Progenitor cell of endocrine pancreas (in vitro differentiated cells): ENCODE results near the gene FXYD6. TPM values are rescaled to one million over a fixed set of nuclear protein-coding genes. Genes with fewer than 3 reads are reported as not detected.

Source experiments
- DNase-seq: peaks from one replicate; pipeline ENCODE4 v3.0.0; 2021; ENCODE audit warnings: low spot score; ENCODE audit not compliant: unreplicated experiment
- H3K27ac Mint-ChIP-seq: 2 replicates; pipeline ENCODE4 v1.8.0; 2021; ENCODE audit warnings: mild to moderate bottlenecking, moderate library complexity, mixed read lengths
- H3K27me3 Mint-ChIP-seq: 2 replicates; pipeline ENCODE4 v1.8.0; 2021; ENCODE audit warnings: mixed read lengths
- H3K36me3 Mint-ChIP-seq: 2 replicates; pipeline ENCODE4 v1.8.0; 2022; ENCODE audit warnings: mixed read lengths; ENCODE audit not compliant: insufficient read depth
- H3K4me1 Mint-ChIP-seq: 2 replicates; pipeline ENCODE4 v1.8.0; 2021; ENCODE audit warnings: low read depth, mixed read lengths
- H3K4me3 Mint-ChIP-seq: 2 replicates; pipeline ENCODE4 v1.8.0; 2021; ENCODE audit warnings: low read depth, mild to moderate bottlenecking, moderate library complexity, mixed read lengths
- H3K9me3 Mint-ChIP-seq: 2 replicates; pipeline ENCODE4 v1.8.0; 2021; ENCODE audit warnings: low read depth, mixed read lengths
- total RNA-seq: library from RNA; stranded (reverse); gene quantifications from 2 replicates; pipeline ENCODE4 v1.2.1, GENCODE V29; 2021
- TF ChIP-seq, protein P1 (sequence below): fragments of 200-600 bp; sonication (generic); IDR thresholded peaks from one replicate; pipeline ENCODE4 v1.5.0; 2021; ENCODE audit warnings: antibody characterized with exemption, mild to moderate bottlenecking; ENCODE audit not compliant: unreplicated experiment

The FXYD6 gene
- total RNA-seq, 1 donor from 2014 or later: 28.5 TPM

DNA sequence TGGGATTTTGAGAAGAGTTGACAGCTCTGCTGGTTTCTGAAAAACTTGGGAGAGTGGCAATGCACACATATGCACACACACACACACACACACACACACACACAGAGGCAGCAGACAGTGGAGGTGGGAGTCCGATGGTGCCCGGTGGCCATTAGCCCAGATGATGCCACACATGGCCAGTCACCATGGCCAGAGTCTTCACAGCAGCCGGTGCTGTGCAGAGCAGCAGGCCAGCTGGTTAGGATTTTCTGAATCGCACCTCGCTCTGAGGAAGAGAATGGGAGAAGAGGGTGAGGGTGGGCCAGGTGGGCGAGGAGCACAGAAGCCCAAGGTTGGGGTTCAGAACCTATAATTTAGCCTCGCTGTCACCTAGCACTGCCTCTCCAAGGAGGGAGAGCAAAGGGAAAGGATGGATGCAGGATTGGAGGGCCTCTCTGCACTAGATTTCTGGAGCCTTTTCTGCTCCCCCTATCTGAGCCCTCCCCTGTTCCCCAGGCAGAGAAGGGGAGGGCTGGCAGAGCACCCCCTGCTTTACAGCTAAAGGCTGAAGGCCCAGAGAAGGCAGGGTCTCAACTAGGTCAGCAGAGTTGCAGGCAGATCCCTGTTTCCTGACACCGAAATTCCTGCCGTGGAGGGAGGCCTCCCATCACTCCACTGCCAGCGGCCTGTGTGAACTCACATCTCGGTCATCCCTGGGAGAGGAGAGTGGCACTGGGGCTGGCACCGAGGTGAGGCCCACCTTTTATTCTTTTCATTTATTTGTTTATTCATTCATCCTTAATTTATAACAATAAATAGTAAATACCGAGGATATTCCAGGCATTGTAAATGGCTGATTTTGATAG, 25.8 kb upstream of the FXYD6 start:
- Mint-ChIP-seq H3K4me1 (no peaks in the 10 kb centered on the region), H3K36me3 (no peaks in the 10 kb centered on the region), H3K27ac (no peak overlapping the region), H3K27me3 (peaks cover 12% of the 10 kb centered on the region), H3K9me3 (no peaks in the 10 kb centered on the region), H3K4me3 (no peak overlapping the region)
- TF ChIP-seq, protein P1, sequence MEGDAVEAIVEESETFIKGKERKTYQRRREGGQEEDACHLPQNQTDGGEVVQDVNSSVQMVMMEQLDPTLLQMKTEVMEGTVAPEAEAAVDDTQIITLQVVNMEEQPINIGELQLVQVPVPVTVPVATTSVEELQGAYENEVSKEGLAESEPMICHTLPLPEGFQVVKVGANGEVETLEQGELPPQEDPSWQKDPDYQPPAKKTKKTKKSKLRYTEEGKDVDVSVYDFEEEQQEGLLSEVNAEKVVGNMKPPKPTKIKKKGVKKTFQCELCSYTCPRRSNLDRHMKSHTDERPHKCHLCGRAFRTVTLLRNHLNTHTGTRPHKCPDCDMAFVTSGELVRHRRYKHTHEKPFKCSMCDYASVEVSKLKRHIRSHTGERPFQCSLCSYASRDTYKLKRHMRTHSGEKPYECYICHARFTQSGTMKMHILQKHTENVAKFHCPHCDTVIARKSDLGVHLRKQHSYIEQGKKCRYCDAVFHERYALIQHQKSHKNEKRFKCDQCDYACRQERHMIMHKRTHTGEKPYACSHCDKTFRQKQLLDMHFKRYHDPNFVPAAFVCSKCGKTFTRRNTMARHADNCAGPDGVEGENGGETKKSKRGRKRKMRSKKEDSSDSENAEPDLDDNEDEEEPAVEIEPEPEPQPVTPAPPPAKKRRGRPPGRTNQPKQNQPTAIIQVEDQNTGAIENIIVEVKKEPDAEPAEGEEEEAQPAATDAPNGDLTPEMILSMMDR: no peak
- no peak for DNase-seq

DNA sequence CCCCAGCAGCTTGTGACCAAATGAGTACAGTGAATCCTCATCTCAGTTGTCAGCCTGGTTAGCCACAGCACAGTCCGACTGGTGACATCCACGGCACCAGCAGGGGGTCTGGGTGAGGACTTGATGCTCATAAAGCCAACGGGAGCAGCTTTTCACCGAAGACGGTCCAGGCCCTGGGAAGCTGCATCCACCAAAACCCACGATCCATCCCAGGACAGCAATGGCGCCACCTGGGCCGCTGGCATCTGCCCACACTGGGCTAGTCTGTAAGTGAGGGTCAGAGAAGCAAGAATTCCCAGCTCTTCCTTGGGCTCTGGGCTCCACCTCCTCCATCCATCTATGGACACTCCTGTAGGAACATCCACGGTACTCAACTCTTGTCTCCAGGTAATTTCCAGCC, 25.1 kb upstream of the FXYD6 start:
- TF ChIP-seq, protein P1: no peak
- no peaks in the 10 kb centered on the region for H3K36me3 Mint-ChIP-seq
- DNase-seq: no peak
- peaks cover 15% of the 10 kb centered on the region for H3K27me3 Mint-ChIP-seq
- no peak overlapping the region for H3K27ac Mint-ChIP-seq
- no peak overlapping the region for H3K4me3 Mint-ChIP-seq
- no peaks in the 10 kb centered on the region for H3K4me1 Mint-ChIP-seq
- no peaks in the 10 kb centered on the region for H3K9me3 Mint-ChIP-seq

DNA sequence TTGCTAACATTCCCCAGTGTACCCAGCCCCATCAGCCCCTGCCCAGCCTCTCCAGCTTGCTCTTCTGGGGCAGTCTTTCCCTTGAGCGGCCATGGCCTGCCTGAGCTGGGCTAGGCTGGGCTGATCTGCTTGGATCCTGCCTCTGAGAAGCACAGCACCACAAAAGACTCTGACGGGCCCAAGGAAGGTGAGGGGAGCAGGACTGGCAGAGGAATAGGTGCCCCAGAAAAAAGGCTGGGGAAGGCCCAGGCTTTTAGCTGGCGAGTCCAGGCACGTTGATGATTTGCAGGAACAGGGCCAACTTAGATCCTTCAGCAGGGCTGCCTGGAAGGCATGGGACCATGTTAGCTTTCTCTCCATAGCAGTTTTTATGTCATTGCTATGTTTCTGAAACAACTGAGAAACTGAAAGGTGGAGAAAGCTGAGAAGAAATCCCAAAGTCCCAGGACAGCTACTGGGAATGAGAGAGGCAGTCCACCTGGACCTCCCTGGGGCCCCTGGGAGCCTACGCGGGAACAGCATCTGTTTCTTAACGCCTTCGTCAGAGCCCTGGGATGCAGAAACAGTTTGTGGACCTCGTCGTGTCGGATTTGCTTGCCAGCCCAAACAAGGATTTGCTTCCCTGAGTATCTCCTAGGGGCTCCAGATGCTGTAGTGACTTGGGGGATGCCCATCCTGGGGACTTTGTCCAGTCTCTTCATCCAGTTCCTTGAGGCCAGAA, 24.4 kb upstream of the FXYD6 start:
- TF ChIP-seq, protein P1: no peak

DNA sequence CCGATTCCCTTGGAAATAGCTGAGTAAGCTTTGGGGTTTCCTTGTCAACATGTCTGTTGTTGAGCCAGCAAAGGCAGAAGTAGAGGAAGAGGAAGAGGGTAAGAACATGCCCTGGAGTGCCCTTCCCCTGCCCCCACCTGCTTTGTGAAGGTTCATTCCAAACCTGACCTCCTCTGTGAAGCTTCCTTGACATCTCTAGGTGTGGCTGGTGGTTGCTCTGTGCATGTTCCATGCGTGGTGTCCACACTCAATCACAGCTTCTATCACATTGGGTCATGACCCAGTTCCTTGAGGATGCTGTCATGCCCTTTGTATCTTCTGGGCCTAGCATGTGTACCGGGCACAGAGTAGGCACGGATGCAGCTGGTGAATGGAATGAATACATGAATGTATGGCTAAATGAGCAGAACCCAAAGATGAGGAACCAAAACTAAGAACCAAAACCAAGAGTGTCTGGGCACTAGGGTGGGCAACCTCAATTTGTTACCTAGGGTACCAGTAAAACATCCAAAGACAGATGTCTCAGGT, 23.7 kb upstream of the FXYD6 start:
- TF ChIP-seq, protein P1: no peak
- Mint-ChIP-seq H3K27ac (no peak overlapping the region), H3K27me3 (peaks cover 17% of the 10 kb centered on the region), H3K4me3 (no peak overlapping the region), H3K36me3 (no peaks in the 10 kb centered on the region), H3K9me3 (no peaks in the 10 kb centered on the region), H3K4me1 (no peaks in the 10 kb centered on the region)
- DNase-seq: no peak

More for the DNA sequence above, 24.4 kb upstream of the FXYD6 start:
- H3K27me3 Mint-ChIP-seq: peaks cover 17% of the 10 kb centered on the region
- DNase-seq: no peak
- no peaks in the 10 kb centered on the region for H3K36me3 Mint-ChIP-seq
- no peak overlapping the region for H3K4me3 Mint-ChIP-seq
- H3K27ac Mint-ChIP-seq: no peak overlapping the region
- no peaks in the 10 kb centered on the region for H3K9me3 Mint-ChIP-seq
- H3K4me1 Mint-ChIP-seq: no peaks in the 10 kb centered on the region

DNA sequence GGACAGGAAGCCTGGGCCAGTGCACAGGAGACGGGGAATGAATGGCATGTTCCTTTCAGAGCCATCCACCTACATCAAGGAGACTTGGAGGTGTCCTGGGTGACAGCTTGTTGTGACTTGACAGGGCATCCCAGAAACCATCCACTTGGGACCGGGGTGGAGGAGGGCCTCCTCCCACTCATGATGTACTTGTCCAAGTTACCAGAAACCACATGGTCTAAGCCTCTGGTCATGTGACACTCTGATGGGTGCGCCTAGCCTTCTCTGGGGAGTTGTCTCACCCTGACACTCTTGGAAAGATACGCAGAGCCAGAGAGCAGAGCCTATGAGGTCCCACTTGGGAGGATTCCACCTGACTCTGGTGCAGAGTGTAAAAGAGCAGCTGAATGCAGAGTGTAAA, 21.6 kb upstream of the FXYD6 start:
- TF ChIP-seq, protein P1: no peak
- Mint-ChIP-seq H3K9me3 (peaks cover 11% of the 10 kb centered on the region), H3K36me3 (no peaks in the 10 kb centered on the region), H3K4me3 (no peak overlapping the region), H3K27me3 (peaks cover 17% of the 10 kb centered on the region), H3K4me1 (no peaks in the 10 kb centered on the region), H3K27ac (no peak overlapping the region)
- no peak for DNase-seq
